Fibroblast of villous mesenchyme (primary cell): Measurements from ENCODE around the gene SRBD1. TPM values are rescaled to one million over a fixed set of nuclear protein-coding genes. Genes with fewer than 3 reads are reported as not detected.
A peak's percentile ranks its signal among the peaks of the same experiment; 100 is the strongest.
"Not testable (repeated sequence)": the region's sequence is repeated elsewhere in the genome, so short reads cannot be mapped to it uniquely, and the experiment has no call there.

ENCODE experiments used
- DNase-seq: peaks from one replicate; pipeline ENCODE4 v3.0.0-alpha.2; 2010; ENCODE audit warnings: low read depth
- H3K4me3 ChIP-seq: 2 replicates; pipeline ENCODE4 v1.5.1; 2011; ENCODE audit warnings: low read depth, mild to moderate bottlenecking, low read length
- total RNA-seq: library from RNA; depleted of rRNA; stranded (reverse); fragments of >200 nt; gene quantifications from 2 replicates; pipeline ENCODE4 v1.2.3, GENCODE V29; 2012
- TF ChIP-seq, protein P1 (sequence below): IDR thresholded peaks from 2 replicates; pipeline ENCODE4 v1.5.1; 2012; ENCODE audit warnings: low read depth, mild to moderate bottlenecking, low read length; ENCODE audit not compliant: insufficient read depth

SRBD1 gene
- total RNA-seq, 1 donor: 31.1 TPM

DNA sequence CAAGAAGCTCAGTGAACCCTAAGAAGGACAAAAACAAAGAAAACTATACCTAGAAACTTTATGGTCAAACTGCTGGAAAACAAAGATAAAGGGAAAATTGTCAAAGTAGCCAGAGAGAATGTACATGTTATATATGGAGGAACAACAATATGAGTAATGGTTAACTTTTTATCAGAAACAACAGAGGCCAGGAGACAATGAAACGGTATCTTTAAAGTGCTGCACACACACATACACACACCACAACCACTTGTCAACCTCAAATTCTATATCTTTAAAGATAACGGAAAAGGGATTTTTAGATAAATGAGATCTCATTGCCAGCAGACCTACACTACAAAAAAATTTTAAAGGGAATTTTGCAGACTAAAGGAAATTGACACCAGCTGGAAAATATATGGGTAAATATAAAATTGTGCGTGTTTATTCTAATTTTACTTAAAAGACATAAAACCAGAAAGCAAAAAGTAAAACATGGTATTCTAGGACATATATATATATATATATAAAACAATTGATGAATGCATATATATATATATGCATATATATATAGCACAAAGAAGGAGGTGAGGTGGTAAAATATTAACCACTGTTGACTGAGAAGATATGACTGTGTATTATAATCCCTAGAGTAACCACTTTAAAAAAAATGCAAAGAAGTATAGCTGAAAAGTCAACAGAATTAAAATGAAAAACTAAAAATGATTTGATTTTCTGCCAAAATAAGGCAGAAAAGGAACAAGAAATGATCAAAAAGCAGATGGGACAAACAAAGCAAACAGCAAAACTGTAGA lies 172.0 kb downstream of the SRBD1 start:
- no peak for DNase-seq
- TF ChIP-seq, protein P1, sequence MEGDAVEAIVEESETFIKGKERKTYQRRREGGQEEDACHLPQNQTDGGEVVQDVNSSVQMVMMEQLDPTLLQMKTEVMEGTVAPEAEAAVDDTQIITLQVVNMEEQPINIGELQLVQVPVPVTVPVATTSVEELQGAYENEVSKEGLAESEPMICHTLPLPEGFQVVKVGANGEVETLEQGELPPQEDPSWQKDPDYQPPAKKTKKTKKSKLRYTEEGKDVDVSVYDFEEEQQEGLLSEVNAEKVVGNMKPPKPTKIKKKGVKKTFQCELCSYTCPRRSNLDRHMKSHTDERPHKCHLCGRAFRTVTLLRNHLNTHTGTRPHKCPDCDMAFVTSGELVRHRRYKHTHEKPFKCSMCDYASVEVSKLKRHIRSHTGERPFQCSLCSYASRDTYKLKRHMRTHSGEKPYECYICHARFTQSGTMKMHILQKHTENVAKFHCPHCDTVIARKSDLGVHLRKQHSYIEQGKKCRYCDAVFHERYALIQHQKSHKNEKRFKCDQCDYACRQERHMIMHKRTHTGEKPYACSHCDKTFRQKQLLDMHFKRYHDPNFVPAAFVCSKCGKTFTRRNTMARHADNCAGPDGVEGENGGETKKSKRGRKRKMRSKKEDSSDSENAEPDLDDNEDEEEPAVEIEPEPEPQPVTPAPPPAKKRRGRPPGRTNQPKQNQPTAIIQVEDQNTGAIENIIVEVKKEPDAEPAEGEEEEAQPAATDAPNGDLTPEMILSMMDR: no peak

DNA sequence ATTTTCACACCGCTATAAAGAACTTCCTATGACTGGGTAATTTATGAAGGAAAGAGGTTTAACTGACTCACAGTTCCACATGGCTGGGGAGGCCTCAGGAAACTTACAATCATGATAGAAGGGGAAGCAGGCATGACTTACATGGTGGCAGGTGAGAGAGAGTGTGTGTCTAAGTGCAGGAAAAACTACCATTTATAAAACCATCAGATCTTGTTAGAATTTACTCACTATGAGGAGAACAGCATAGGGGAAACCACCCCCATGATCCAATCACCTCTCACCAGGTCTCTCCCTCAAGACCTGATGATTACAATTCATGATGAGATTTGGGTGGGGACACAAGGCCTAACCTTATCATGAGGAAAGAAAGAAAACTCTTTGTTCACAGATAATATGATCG lies 174.6 kb downstream of the SRBD1 start:
- no peak for DNase-seq
- TF ChIP-seq, protein P1: no peak
- H3K4me3 ChIP-seq: no peak overlapping the region

More for the DNA sequence above, 172.0 kb downstream of the SRBD1 start:
- H3K4me3 ChIP-seq: no peak overlapping the region

DNA sequence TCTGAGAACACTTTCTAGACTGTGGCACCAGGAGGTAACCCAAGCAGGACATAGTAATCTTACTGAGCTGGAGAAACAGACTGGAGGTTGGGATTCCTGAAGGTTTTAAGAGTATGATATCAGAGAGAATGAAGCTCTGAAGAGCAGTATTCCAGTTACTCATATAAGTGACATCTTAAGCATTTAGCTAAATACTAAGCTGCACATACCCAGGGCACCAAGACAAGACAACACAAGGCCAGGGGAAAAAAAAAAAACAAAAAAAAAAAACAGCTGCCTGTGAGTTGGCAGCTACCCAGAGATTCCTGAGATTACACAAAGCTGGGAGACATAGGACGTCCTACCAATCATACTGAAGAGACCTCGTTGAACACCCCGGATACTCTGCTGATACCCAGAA lies 175.8 kb downstream of the SRBD1 start:
- peak; percentile 68 for DNase-seq
- TF ChIP-seq, protein P1: no peak
- no peak overlapping the region for H3K4me3 ChIP-seq

DNA sequence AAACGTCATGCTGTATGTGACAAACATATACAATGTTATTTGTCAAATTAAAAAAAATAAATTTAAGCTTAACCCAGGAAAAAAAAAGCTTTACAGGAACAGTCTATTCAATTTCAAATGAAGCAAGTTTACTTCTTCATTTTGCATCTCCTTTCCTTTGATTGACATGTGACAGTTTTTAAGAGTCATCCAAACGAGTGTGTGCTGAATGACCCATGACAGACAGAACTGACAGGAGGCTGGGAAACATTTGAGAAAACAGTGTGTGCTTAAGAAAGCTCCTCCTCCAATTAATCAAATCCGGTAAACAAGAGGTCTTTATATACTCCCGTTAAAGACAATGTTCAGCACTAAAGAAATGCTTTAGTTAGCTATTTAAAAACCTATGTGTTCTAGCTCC lies 177.7 kb downstream of the SRBD1 start:
- TF ChIP-seq, protein P1: no peak
- DNase-seq: no peak

DNA sequence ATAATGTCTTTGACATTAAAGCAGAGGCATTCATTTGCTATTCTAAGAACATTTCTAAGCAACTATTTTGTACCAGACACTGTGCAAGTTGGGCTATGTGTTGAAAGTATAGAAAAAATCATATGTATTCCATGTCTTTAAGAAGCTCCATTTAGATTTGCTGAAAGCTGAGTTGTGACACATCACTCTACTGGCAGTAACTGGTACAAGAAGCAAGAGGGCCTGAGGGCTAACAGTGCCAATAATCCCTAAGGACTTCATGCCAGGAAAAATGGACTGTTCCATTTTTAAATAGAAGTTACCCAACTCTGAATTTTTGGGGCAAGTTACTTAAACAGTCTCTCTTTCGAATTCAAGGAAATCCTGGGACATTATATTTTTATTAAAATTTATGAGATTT lies 178.7 kb downstream of the SRBD1 start:
- TF ChIP-seq, protein P1: no peak
- DNase-seq: no peak
- no peak overlapping the region for H3K4me3 ChIP-seq

More for the DNA sequence above, 177.7 kb downstream of the SRBD1 start:
- no peak overlapping the region for H3K4me3 ChIP-seq

DNA sequence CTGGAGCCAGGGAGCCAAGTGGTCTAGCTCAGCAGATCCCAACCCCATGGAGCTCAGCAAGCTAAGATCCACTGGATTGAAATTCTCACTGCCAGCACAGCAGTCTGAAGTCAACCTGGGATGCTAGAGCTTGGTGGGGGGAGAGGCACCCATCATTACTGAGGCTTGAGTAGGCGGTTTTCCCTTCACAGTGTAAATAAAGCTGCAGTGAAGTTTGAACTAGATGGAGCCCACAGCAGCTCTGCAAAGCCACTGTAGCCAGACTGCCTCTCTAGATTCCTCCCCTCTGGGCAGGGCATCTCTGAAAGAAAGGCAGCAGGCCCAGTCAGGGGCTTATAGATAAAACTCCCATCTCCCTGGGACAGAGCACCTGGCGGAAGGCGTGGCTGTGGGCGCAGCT lies 185.0 kb downstream of the SRBD1 start:
- not testable (repeated sequence) for DNase-seq, H3K4me3 ChIP-seq

DNA sequence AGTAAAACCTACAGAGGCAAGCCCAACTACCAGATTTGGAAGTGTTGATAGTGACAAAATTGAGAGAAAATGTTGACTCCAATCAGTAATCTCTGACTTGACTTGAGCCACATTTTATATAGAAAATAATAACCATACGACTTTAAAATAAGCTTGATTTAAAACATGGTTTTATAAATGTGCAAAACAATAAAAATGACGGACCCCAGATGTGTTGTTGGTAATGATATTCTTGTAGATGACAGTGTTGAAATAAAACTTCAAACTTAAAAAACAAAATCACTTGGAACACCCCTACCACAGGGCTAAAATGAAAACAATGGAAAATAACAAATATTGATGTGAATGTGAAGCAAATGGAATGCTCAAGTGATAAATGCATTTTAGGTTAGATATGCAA lies 188.1 kb downstream of the SRBD1 start:
- H3K4me3 ChIP-seq: no peak overlapping the region
- TF ChIP-seq, protein P1: no peak
- DNase-seq: peak; percentile 49
